Fibroblast of skin of right biceps (primary cell): ENCODE data around the gene PRR22.
"Not testable (repeated sequence)": the region's sequence is repeated elsewhere in the genome, so short reads cannot be mapped to it uniquely, and the experiment has no call there.

Experiments
- DNase-seq: peaks from one replicate; pipeline ENCODE4 v3.0.0-alpha.2; 2013

The PRR22 gene

GRCh38 chr19:5789886-5790558 lies 5.5 kb upstream of the PRR22 start:
- no peak for DNase-seq

- DNase-seq = no peak
Measured at GRCh38 chr19:5789351-5789761, 4.8 kb upstream of the PRR22 start.

GRCh38 chr19:5788422-5788821 lies 3.9 kb upstream of the PRR22 start:
- DNase-seq = no peak

GRCh38 chr19:5787409-5788182 lies 3.0 kb upstream of the PRR22 start:
- no peak for DNase-seq

- no peak for DNase-seq
Measured at GRCh38 chr19:5786593-5787408, 2.3 kb upstream of the PRR22 start.

- DNase-seq = no peak
Measured at GRCh38 chr19:5785423-5785822, 877 bp upstream of the PRR22 start.

- no peak for DNase-seq
Measured at GRCh38 chr19:5782945-5783919, 1.3 kb downstream of the PRR22 start.

GRCh38 chr19:5782322-5782721 lies 2.2 kb downstream of the PRR22 start:
- no peak for DNase-seq

- not testable (repeated sequence) for DNase-seq
Measured at GRCh38 chr19:5780916-5781315, 3.6 kb downstream of the PRR22 start.

- DNase-seq = no peak
Measured at GRCh38 chr19:5778402-5778801, 6.1 kb downstream of the PRR22 start.

GRCh38 chr19:5775668-5776309 lies 8.8 kb downstream of the PRR22 start:
- peak; percentile 78 for DNase-seq

GRCh38 chr19:5774921-5775320 lies 9.6 kb downstream of the PRR22 start:
- DNase-seq = no peak

- DNase-seq = no peak
Measured at GRCh38 chr19:5773276-5773675, 11.3 kb downstream of the PRR22 start.

GRCh38 chr19:5772416-5772815 lies 12.1 kb downstream of the PRR22 start:
- no peak for DNase-seq

GRCh38 chr19:5767949-5768348 lies 16.6 kb downstream of the PRR22 start:
- no peak for DNase-seq

GRCh38 chr19:5765220-5765619 lies 19.3 kb downstream of the PRR22 start:
- no peak for DNase-seq

- DNase-seq = no peak
Measured at GRCh38 chr19:5762608-5763217, 21.8 kb downstream of the PRR22 start.

GRCh38 chr19:5753743-5754142 lies 30.8 kb downstream of the PRR22 start:
- no peak for DNase-seq

- DNase-seq = no peak
Measured at GRCh38 chr19:5751709-5752108, 32.8 kb downstream of the PRR22 start.

GRCh38 chr19:5749505-5749904 lies 35.0 kb downstream of the PRR22 start:
- no peak for DNase-seq

GRCh38 chr19:5748920-5749319 lies 35.6 kb downstream of the PRR22 start:
- not testable (repeated sequence) for DNase-seq
